K562 (cell line): ENCODE results near the gene FMNL3.

ENCODE experiments used
- EZH2 ChIP-seq: IDR thresholded peaks from 2 replicates; pipeline ENCODE4 v1.6.1; 2012; ENCODE audit warnings: low read depth, mild to moderate bottlenecking, inconsistent platforms, low read length, borderline replicate concordance
- TF ChIP-seq, protein P1 (sequence below), 2 experiments: fragments of 450-650 bp; formaldehyde crosslinking in 1 of 2; IDR thresholded peaks; 2 replicates each; pipeline versions ENCODE4 v1.4.0 to v1.6.1; 2014 to 2020; ENCODE audit warnings: mild to moderate bottlenecking in 2 of 2, borderline replicate concordance in 1 of 2, low read depth in 1 of 2
- TF ChIP-seq, protein P2 (sequence below): fragments of 250-450 bp; sonication (Bioruptor Pico); IDR thresholded peaks from 2 replicates; pipeline ENCODE4 v1.8.0; 2021; ENCODE audit warnings: mild to moderate bottlenecking, moderate library complexity
- TF ChIP-seq, protein P3 (sequence below): fragments of 450-650 bp; IDR thresholded peaks from 2 replicates; pipeline ENCODE4 v1.6.1; 2016; ENCODE audit warnings: borderline replicate concordance

DNA sequence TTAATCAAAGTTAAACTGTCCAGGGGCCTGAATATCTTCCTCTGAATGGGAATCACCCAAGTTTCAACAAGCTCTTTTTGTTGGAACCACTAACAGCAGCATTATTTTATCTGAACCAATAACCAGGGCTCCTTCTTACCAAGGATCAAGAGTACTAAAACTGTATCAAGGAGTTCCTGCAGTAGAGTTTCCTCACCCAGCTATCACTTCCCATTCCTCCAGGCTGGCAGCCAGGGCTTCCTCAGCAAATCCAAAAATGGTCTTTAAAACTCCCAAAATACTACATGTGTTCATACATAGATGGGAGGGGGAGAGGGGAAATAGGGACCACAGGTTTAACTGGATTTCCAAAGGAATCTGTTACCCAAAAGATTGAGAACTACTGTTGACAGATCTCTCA lies 10.5 kb downstream of the FMNL3 start:
- TF ChIP-seq, protein P1, sequence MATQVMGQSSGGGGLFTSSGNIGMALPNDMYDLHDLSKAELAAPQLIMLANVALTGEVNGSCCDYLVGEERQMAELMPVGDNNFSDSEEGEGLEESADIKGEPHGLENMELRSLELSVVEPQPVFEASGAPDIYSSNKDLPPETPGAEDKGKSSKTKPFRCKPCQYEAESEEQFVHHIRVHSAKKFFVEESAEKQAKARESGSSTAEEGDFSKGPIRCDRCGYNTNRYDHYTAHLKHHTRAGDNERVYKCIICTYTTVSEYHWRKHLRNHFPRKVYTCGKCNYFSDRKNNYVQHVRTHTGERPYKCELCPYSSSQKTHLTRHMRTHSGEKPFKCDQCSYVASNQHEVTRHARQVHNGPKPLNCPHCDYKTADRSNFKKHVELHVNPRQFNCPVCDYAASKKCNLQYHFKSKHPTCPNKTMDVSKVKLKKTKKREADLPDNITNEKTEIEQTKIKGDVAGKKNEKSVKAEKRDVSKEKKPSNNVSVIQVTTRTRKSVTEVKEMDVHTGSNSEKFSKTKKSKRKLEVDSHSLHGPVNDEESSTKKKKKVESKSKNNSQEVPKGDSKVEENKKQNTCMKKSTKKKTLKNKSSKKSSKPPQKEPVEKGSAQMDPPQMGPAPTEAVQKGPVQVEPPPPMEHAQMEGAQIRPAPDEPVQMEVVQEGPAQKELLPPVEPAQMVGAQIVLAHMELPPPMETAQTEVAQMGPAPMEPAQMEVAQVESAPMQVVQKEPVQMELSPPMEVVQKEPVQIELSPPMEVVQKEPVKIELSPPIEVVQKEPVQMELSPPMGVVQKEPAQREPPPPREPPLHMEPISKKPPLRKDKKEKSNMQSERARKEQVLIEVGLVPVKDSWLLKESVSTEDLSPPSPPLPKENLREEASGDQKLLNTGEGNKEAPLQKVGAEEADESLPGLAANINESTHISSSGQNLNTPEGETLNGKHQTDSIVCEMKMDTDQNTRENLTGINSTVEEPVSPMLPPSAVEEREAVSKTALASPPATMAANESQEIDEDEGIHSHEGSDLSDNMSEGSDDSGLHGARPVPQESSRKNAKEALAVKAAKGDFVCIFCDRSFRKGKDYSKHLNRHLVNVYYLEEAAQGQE (IDR thresholded peaks at IDR 0.05; ENCODE audit: borderline replicate concordance) = no peak
- TF ChIP-seq, protein P1 (CRISPR knock-in tag; IDR thresholded peaks at IDR 0.05; ENCODE audit: low read depth) = no peak
- TF ChIP-seq, protein P2, sequence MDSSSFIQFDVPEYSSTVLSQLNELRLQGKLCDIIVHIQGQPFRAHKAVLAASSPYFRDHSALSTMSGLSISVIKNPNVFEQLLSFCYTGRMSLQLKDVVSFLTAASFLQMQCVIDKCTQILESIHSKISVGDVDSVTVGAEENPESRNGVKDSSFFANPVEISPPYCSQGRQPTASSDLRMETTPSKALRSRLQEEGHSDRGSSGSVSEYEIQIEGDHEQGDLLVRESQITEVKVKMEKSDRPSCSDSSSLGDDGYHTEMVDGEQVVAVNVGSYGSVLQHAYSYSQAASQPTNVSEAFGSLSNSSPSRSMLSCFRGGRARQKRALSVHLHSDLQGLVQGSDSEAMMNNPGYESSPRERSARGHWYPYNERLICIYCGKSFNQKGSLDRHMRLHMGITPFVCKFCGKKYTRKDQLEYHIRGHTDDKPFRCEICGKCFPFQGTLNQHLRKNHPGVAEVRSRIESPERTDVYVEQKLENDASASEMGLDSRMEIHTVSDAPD (CRISPR knock-in tag) = no peak
- no peak for TF ChIP-seq EZH2
- TF ChIP-seq, protein P3, sequence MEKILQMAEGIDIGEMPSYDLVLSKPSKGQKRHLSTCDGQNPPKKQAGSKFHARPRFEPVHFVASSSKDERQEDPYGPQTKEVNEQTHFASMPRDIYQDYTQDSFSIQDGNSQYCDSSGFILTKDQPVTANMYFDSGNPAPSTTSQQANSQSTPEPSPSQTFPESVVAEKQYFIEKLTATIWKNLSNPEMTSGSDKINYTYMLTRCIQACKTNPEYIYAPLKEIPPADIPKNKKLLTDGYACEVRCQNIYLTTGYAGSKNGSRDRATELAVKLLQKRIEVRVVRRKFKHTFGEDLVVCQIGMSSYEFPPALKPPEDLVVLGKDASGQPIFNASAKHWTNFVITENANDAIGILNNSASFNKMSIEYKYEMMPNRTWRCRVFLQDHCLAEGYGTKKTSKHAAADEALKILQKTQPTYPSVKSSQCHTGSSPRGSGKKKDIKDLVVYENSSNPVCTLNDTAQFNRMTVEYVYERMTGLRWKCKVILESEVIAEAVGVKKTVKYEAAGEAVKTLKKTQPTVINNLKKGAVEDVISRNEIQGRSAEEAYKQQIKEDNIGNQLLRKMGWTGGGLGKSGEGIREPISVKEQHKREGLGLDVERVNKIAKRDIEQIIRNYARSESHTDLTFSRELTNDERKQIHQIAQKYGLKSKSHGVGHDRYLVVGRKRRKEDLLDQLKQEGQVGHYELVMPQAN = no peak
